Heart left ventricle (tissue), 13 donors: ENCODE data around the gene ALCAM.

Experiments
- POLR2A ChIP-seq, 2 donors: fragments of 450-650 bp; IDR thresholded peaks; one replicate each; pipeline ENCODE4 v1.6.1; 2017; ENCODE audit warnings: antibody characterized with exemption in 2 of 2, mild to moderate bottlenecking in 2 of 2, moderate library complexity in 2 of 2
- TF ChIP-seq, protein P1 (sequence below), 12 donors: fragments of 200-600 bp; sonication (generic) in 4 of 12; IDR thresholded peaks; one replicate each; pipeline versions ENCODE4 v1.5.0 to v1.8.0; 2018 to 2022; ENCODE audit warnings: antibody characterized with exemption in 12 of 12, mild to moderate bottlenecking in 5 of 12
- donor health status: ischemic (EF 13 %, LVEDD 7.1; RV severe dilation, severe dysfunction).
- donor health status: DM: no; HTN: yes; CAD: no.
- donor health status: DM: no; HTN: no; CAD: no.
- donor health status: ischemic (EF 25% LVEDD 6.9; RV normal size, moderate dysfunction).
- donor health status: ischemic (EF 25% LVEDD 5.7; RV mildly dilated, moderate dysfunction).
- donor health status: ischemic (EF 35%, LVEDD 5.7; RV mildly dilated, moderate dysfunction).
- donor health status: nonischemic (EF 11% LVEDD 7.7; RV severe dilation, severe dysfunction).
- donor health status: DM: yes; HTN: yes; CAD: no.
- donor health status: PGD.
- donor health status: ischemic (EF 29% LVEDD 5.4; RV normal size, mild dysfunction).
- donor health status: nonischemic (EF 23%, LVEDD 6.1; RV moderate dilation, normal function).

- TF ChIP-seq, protein P1, sequence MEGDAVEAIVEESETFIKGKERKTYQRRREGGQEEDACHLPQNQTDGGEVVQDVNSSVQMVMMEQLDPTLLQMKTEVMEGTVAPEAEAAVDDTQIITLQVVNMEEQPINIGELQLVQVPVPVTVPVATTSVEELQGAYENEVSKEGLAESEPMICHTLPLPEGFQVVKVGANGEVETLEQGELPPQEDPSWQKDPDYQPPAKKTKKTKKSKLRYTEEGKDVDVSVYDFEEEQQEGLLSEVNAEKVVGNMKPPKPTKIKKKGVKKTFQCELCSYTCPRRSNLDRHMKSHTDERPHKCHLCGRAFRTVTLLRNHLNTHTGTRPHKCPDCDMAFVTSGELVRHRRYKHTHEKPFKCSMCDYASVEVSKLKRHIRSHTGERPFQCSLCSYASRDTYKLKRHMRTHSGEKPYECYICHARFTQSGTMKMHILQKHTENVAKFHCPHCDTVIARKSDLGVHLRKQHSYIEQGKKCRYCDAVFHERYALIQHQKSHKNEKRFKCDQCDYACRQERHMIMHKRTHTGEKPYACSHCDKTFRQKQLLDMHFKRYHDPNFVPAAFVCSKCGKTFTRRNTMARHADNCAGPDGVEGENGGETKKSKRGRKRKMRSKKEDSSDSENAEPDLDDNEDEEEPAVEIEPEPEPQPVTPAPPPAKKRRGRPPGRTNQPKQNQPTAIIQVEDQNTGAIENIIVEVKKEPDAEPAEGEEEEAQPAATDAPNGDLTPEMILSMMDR (IDR thresholded peaks at IDR 0.05), result no peak
- no peak for TF ChIP-seq POLR2A (IDR thresholded peaks at IDR 0.05)
Measured at GRCh38 chr3:105584003-105584790, 217.5 kb downstream of the ALCAM start.
